Measurements from ENCODE around the gene PDLIM1.

Gene PDLIM1

DNA sequence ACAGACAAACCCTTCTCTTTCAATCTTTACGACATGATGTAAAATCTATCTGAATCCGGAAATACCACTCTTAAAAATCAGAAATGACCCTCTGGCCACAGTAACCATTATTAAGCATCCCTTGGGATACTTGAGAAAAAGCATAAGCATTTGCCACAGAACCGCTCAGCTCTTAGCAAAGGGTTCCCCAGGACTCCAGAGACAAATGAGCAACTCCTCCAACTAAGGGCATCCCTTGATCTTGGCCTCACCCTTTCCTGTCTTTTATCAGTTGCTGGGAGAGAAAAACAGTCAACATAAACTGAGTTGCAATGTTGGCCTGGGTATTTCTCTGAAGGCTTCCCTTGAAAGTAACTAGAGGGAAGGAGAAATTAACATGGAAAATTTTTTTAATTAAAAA lies 3.5 kb downstream of the PDLIM1 start:
- DNase-seq, result no peak

DNA sequence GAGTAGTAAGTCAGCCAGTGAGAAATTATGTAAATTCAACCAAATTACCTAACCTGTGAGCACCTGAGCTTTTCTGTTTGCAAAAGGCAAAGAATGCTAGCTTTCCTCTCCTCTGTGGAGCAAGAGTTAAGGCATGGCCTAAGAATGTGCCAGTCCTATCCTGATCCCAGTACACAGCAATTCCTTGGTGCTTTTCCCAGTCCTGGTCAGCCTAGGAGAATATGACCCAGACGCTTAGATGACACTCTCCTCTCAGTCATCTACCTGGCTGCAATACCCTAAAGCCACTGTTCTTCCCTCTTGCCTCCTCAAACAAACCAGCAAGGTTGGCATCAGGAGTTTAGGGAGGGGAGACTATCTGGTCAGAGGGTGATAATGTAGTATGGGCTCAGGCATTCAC lies 4.1 kb downstream of the PDLIM1 start:
- DNase-seq, result no peak

DNA sequence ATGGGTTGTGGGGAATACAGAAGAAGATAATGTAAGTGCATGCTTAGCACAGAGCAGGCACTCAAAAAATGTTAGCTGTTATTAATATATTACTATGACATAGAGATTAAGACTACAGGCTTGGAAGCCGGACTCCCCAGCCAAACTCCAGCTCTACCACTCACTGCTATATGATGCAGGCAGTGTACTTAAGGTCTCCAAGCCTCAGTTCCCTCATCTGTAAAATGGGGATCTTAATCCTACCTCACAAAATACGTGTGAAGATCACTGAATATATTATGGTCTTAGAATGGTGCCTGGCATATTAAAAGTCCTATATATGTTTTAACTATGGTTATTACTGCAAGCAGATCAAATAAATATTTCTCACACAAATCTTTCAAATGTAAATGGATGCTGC lies 5.2 kb downstream of the PDLIM1 start:
- DNase-seq, result no peak

DNA sequence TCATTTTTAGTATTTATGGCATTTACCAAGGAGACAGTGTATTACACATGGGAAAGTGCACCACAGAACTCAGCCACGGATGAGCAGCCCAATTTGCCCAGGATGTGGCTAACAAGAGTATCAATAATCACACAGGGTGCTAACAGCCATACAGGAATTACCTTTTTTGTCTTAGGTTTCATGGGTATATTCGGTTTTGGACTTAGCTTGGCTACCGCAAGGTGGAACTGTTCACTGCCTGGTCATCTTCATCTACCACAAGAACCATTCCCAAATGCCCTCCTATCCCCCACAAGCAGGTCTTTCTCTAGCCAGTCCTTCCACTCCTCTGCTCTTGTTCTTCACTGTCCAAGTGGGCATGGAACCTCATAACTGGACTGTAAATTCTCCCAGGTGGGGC lies 6.0 kb downstream of the PDLIM1 start:
- DNase-seq, result no peak

DNA sequence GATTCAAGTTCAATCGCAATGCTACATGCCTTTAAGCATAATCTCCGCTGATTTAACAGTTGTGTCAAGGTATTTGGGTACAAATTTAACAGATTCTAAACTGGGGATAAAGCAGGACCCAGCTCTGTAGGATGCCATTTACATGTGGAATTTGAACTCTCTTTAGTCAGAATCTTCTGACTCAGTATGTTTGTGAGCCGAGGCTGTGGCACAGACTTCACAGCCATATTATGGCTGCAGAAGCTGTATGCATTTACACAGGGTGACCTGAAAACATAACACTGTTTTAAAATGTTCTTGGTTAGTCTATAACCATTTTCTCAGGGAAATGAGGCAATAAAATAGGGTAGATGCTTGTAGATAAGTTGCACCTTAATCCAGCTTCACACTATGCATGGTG lies 8.7 kb downstream of the PDLIM1 start:
- no peak for DNase-seq

DNA sequence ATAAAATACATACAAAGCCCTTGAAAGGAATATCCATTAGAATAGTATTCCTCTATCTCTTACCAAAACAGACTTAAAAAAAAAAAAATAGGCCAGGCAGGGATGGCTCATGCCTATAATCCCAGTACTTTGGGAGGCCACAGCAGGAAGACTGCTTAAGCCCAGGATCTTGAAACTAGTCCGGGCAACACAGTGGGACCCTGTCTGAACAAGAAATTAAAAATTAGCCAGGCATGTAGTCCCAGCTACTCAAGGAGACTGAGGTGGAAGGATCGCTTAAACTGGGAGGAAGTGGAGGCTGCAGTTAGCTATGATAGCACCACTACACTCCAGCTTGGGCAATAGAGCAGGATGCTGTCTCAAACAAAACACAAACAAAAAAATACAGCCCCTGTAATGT lies 9.6 kb downstream of the PDLIM1 start:
- no peak for DNase-seq

DNA sequence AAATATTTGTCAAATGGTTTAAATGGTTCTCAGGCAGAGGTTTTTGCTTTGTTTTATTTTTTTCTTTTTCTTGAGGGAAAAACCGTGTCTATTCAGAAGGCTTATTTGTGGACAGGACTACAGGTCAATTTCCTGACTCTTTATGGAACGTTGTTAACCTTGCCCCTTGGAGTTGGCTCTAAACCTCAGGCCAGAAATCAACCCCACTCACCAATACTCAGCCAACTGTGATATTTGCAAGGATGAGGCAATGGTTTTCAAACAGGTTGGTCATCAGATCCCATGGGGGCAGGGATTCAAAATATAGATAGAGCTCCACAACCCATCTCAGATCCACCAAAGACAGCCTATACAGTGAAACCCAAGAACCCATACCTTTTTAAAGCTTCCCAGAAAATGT lies 10.2 kb downstream of the PDLIM1 start:
- no peak for DNase-seq

DNA sequence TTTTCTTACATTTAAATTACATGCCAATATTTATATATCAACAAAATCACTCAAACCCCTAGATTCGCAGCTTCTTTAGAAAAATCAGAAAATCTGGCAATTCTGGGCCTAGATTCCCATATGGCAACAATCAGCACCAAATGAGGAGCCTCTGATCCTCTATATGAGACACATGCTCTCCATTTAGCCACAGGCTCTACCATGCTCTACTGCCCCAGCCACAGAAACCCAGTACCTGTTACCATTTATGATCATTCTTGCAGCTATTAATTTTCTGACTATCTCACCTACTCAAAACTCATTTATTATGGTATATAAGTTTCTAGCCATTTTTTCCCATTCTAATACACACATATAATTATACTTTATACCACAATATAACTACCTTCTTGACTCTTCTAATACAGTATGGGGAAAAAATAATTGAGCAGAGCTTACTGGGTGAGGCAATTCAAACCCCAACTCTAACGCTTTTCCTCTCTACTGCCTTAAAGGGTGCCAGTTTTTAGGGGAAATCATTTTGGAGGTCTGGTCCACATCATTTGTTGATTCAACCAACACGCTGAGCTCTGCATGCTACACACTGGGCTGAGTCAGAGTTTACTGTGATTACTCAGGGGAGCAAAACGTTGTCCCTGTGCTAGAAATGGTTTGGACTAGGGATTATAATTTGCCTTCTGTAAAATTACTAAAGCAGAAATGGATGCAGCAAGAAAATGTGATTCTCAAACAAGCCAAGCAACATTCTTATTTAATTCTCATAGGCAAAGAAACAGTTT lies 11.6 kb downstream of the PDLIM1 start:
- no peak for DNase-seq

DNA sequence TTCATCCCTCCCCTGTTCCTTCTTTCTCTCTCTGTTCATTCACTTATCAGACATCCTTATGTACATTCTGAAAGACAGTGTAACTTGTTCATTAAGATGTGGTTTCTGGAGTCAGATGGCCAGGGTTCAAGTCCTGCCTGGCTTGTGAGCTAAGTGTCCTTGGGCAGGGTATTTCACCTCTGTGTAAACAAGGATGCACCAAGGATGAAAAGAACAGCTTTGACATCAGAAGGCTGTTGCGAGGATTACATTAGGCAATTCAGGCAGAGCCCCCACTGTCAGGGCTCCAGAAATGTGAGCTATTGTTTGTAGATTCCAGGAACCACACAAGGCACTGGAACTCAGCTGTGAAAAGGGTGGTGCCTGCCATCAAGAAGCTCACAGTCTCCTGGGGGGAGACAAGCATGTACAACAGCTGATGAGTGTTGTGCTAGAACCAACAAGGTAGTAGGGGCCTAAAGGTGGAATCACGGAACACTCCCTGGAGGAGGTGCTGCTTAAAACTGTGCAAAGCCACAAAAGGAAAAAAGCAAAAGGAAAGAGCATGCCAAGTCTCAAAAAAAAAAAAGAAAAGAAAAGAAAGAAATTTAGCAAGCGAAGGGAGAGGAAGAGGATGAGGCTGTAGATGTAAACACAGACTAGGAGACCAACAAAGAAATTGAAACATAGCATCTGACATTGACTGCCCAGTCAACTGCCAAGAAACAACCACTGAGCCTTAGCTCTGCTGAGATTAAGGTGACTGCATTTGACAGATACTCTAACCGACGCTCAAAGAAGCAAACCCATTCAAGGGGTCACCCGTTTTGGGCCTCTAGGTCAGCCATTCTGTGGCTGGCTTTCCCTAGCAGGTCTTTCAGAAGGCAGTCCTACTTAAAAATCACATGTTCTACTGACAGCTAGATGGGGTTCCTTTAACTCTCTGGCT lies 12.5 kb downstream of the PDLIM1 start:
- DNase-seq, result no peak

DNA sequence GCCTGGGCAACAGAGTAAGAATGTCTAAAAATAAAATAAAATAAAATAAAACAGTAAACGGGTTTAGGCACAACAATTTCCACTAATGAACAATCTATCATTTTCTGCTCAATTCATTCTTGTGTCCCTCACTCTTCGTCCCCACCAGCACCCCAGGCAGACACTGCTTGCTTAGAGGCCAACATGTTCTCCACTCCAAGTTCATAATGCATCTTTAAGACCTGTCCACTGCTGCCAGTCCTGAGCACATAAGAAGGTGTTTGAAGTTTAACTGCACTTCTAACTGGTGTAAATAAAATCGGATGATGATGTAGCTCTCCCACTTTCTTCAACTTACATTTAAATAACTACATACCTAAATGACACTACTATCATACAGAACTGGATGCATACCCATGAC lies 13.2 kb downstream of the PDLIM1 start:
- DNase-seq, result no peak

DNA sequence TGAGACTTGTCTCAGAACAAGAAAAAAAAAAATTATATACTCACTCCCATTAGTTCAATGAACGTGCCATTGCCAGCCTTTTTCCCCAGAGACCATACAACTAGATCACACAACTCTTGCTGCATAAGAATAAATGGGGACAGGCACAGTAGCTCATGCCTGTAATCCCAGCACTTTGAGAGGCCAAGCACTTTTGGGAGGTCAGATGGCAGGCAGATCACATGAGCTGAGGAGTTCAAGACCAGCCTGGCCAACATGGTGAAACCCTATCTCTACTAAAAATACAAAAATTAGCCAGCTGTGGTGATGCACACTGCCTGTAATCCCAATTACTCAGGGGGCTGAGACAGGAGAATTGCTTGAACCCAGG lies 13.6 kb downstream of the PDLIM1 start:
- no peak for DNase-seq

DNA sequence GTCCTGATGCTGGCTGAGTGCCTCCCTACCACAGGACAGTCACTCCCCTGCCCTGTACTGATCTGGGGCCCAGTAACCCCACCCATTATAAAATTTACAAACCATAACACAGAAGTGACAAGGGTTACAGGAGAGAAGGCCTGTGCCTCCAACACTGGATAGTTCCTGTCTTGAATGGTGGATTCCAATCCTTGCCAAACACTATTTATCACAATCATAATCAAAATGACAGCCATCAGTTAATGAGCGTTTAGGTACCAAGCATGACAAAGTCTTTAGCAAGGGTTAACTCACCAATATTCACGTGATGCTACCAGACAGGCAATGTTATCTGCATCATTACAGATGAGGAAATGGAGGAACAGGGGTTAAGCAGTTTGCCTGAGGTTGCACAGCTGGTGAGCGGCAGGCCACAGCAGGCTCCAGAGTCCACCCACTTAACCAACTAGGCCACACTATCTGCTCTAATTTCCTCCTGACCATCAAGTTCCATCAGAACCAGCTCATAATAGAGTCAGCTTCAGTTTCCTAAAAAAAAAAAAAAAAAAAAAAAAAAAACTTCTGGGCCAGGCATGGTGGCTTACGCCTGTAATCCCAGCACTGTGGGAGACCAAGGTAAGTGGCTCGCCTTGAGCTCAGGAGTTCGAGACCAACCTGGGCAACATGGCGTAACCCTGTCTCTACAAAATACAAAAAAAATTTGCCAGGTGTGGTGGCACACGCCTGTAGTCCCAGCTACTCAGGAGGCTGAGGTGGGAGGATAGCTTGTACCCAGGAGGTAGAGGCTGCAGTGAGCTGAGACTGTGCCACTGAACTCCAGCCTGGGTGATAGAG lies 14.2 kb downstream of the PDLIM1 start:
- peak; percentile 15 for DNase-seq

DNA sequence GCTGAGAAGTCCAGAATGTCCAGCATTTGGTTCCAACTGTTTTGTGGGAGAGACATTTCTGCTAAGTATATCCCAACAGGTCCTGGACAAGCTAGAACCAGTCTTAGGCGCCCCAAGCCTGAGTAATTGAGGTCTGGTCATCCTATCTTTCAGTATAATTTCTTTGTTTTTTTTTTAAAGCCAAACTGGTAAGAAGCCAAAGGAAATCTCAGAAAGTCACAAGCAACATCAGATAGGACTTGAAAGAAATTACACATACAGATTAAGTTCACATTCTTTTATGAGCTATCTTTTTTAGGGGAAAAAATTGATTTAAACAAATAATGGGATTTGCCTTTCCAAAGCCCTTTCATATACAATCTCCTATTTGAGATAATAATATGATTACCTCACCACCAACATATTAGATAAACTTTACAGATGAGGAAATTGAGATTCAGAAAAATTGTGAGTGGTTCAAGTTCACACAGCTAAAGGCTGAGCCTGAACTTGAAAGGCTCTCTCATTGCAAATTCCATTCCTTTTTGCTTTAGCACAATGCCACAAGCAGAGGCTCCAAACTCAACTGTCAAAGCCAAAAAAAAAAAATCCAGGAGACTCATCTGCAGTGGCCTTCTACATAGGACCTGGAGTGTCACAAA lies 15.0 kb downstream of the PDLIM1 start:
- no peak for DNase-seq

DNA sequence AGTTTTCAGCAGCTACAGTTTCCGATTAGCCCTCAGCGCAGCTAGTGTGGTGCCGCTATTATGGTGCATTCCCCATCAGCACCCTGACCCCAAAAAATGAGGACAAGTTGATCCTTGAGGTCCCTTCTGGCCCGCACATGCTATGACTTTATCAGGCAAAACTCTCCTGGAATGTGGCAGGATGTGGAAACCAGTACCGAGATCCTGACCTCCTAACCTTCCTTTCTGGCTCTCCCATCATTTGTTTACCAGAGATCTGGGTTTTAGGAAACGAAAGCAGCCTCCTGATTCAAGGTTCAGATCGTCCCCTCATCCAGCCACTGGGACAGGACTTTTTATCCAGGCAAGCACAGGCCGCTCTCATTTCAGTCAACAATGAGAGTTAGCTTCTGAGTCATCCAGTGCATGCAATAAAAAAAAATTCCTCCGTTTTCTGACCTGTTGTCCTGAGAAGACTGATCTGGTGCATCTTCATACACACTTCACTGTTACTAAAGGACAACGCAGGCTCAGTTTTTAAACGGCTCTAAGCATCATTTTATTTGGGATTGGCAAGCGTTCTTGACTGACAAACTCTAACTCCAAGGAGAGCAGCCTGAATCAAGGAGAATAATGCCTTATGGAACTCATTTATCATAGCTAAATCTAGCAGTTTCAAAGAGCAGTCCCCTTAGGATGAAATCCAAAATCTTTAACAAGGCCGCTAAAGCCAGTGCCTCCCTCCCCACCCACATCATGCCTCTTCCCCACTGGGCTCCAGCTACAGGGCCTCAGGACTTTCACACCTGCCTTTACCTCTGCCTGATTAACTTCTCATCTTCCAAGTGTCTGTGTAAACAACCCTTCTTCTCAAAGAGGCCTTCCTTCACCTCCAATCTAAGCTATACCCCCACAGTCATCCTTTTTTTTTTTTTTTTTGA lies 17.1 kb downstream of the PDLIM1 start:
- no peak for DNase-seq

DNA sequence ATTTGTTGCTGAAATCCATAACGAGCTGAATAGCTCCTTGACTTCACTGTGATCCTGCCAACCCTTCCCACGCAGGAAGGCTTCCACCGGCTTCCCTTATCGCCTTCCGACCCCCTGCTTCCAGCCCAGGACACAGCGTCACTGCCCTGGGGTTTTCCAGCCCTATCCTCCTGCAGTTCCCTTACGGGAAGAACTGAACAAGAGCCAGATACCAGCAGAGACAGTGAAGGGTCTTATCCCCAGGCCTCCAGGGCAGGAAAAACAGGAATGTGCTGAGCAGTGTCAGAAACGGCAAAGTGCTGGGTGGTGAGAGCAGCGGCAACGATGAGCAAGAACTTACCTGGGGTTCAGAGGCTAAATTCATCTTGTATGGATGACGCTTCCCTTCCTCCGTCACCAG lies 22.4 kb downstream of the PDLIM1 start:
- DNase-seq, result no peak

DNA sequence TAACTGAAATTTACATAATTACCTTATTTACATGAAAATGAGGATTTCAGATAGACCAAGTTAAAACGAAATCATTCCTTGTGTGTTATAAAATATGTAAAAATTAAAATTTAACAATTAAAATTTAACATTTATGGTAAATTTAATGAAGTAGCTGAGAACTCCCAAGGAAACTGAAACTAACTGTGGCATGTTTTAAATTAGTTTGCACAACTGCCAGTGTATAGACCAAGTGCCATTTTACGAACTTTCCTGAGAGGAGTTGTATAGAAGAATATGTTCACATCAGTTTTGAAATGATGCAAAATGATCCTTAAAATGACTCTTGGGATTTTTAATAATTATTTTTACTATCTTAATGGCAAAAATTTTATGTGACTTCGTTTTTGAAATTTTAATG lies 23.6 kb downstream of the PDLIM1 start:
- no peak for DNase-seq

DNA sequence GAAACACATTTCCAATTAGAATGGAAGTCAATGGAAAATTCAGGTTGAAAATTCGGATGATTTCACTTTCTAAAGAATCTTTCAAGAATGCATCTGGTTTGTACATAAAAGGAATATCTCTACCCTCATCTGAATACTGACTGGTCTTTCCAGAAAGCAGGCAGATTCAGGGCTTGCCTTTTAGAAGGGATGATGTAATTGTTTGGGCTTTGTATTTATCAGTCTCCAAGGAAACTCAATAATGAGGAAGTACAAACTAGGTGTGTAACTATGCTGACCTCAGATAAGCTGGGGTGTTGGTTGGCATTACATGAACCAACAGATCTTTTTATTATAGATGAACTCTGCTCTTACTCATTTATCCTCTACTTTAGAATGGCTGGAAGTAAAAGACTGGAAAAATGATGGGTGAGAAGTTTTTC lies 24.1 kb downstream of the PDLIM1 start:
- DNase-seq, result peak; percentile 62

DNA sequence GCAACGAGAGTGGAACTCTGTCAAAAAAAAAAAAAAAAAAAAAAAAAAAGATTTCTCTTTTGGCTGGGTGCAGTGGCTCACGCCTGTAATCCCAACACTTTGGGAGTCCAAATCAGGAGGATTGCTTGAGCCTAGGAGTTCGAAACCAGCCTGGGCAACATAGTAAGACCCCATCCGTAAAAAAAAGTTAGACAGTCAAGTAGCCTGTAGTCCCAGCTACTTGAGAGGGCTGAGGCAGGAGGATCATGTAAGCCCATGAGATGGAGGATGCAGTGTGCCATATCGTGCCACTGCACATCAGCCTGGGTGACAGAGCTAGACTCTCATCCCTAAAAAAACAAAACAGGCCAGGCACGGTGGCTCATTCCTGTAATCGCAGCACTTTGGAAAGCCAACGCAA lies 25.2 kb downstream of the PDLIM1 start:
- no peak for DNase-seq

DNA sequence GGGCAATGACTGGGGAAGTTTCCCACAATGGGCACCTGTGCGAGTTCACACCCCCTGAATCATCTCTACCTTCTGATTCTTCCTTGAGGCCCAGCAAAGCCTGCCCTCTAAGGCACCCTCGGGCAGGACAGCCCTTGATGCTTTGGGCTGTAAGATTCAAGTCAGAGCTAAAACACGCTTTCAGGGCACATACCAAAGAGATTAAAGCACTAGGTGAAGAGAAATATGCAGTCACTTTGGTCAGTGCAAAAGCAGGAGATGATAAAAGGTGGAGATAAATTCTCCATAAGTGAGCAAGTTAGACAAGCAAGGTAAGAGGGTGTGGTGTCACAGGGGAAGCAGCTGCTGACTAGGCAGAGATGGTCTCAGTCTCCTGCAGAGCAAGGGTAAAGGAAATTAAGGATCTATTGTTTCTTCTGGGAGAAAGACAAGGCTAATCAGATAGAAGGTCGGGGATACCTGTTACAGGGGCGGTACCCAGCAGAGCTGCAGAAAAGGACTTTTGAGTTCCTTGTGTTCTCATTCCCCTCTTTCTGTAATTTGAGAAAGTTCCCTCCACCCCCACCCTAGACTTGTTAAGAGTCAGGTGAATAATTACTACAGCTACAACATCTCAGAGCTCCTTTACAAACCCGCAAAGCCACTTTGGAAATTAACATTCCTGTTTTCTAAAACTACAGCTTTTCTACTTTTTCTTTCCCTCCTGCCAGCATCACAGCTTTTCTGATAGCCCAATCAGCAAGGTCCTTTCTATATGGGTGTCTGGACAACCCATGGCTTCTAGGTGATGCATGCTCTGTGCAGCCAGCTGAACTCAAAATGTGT lies 26.4 kb downstream of the PDLIM1 start:
- DNase-seq, result no peak

DNA sequence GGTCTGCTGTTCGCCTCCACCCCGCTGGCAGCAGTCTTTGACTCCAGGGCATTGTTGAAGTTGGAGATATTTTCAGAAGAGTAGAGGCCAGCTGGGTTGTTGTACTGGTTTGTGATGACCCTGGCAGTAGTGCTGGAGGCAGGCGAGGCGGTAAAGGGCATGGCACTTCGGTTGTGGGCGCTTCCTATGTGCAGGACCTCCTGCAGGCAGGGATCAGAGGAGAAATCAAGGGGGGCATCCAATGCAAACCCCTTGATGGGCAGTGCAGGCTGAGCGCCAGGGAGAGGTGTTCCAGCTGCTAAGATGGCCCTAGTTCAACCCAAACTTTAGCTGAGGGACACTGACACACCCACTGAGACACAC lies 27.0 kb downstream of the PDLIM1 start:
- no peak for DNase-seq
